ENCODE results near the gene RBBP9.

- TF ChIP-seq CTCF (IDR thresholded peaks at IDR 0.05; ENCODE audit: poor library complexity) (no peak), EZH2 (IDR thresholded peaks at IDR 0.05; ENCODE audit: borderline replicate concordance) (no peak)
Measured at GRCh38 chr20:18465536-18466200, 31.4 kb downstream of the RBBP9 start.
